Kidney (tissue), 14 donors: ENCODE data around the gene BSN. TPM values are rescaled to one million over a fixed set of nuclear protein-coding genes. Genes with fewer than 3 reads are reported as not detected.

Experiments
- DNase-seq, 5 donors: peaks; one replicate each; pipeline ENCODE4 v3.0.0-alpha.2; 2013 to 2020
- FAIRE-seq: peaks from 2 replicates; lab custom pipeline; 2012; peaks lifted over from hg19 to GRCh38; lab: Jason Lieb, UNC
- H3K27ac ChIP-seq, 2 donors: one replicate each; pipeline ENCODE4 v1.7.0; 2013; ENCODE audit warnings: low read depth in 2 of 2, low read length in 2 of 2, inconsistent platforms in 1 of 2
- H3K27me3 ChIP-seq: one replicate; pipeline ENCODE4 v1.7.1; 2013; ENCODE audit warnings: low read length, inconsistent platforms; ENCODE audit not compliant: control insufficient read depth, insufficient read depth
- H3K36me3 ChIP-seq, 3 donors: one replicate each; pipeline versions ENCODE4 v1.7.0 to v1.7.1; 2013; ENCODE audit warnings: low read length in 3 of 3, control low read depth in 1 of 3, inconsistent platforms in 1 of 3; ENCODE audit not compliant: insufficient read depth in 3 of 3, control insufficient read depth in 2 of 3
- H3K4me1 ChIP-seq, 3 donors: one replicate each; pipeline versions ENCODE4 v1.7.0 to v1.7.1; 2013; ENCODE audit warnings: low read length in 3 of 3, inconsistent platforms in 1 of 3, low read depth in 1 of 3; ENCODE audit not compliant: control insufficient read depth in 2 of 3, insufficient read depth in 2 of 3
- H3K4me3 ChIP-seq, 3 donors: one replicate each; pipeline versions ENCODE4 v1.7.0 to v1.8.1; 2013; ENCODE audit warnings: low read length in 3 of 3, control low read depth in 1 of 3, inconsistent platforms in 1 of 3
- H3K9ac ChIP-seq, 3 donors: one replicate each; pipeline versions ENCODE4 v1.7.0 to v1.7.1; 2013; ENCODE audit warnings: low read length in 3 of 3, control low read depth in 1 of 3, inconsistent platforms in 1 of 3
- H3K9me3 ChIP-seq, 3 donors: one replicate each; pipeline versions ENCODE4 v1.7.0 to v1.7.1; 2013; ENCODE audit warnings: low read length in 3 of 3, control low read depth in 1 of 3, inconsistent platforms in 1 of 3; ENCODE audit not compliant: control insufficient read depth in 2 of 3, insufficient read depth in 1 of 3
- CTCF ChIP-seq: IDR thresholded peaks from 3 replicates; pipeline ENCODE4 v1.5.1; 2012; ENCODE audit warnings: mild to moderate bottlenecking, moderate library complexity, borderline replicate concordance; ENCODE audit not compliant: insufficient read depth; ENCODE audit errors: extremely low read depth
- intact Hi-C: fragments of 100-400 bp; cut with DNase I; formaldehyde crosslinking; loops from one replicate; pipeline ENCODE4 v1.11.1; 2022
- polyA plus RNA-seq: library from polyadenylated mRNA; stranded (reverse); fragments of 350-450 nt; fragmentation: Illumina TruSeq; extraction: RNeasy Lipid Tissue Mini Kit (QIAGEN cat#74804); gene quantifications from one replicate; pipeline ENCODE4 v1.2.3, GENCODE V29; 2014; ENCODE audit warnings: low read depth, low replicate concordance; ENCODE audit not compliant: insufficient read depth
- total RNA-seq: library from RNA; stranded (reverse); fragmentation: NEBNext Ultra II Directional; extraction: Animal tissue kit (Norgen Biotek cat#: 25700); gene quantifications from one replicate; pipeline ENCODE4 v1.2.1, GENCODE V29; 2021
- donor health status: control.
- donor health status: control.
- donor health status: control.
- donor health status: control.
- donor health status: control.
- donor health status: DM: yes; HTN: yes; CAD: no.
- donor health status: Normal renal cell carcinoma (clear cell type).

The BSN gene
- total and polyA plus RNA-seq, 2 donors from 2014 or later, result 0.11 to 1.3 TPM

- no peak for TF ChIP-seq CTCF
- H3K4me1 ChIP-seq, result no peaks in the 10 kb centered on the region
- DNase-seq, result no peak
- FAIRE-seq, result no peak
- no peak overlapping the region for H3K9ac ChIP-seq
- H3K4me3 ChIP-seq, result no peak overlapping the region
- no peaks in the 10 kb centered on the region for H3K9me3 ChIP-seq
- intact Hi-C loops, result no loop called here
- H3K27ac ChIP-seq, result no peak overlapping the region
- no peaks in the 10 kb centered on the region for H3K27me3 ChIP-seq
- peaks cover 0 to 17% (median 2%) of the 10 kb centered on the region in 3 donors for H3K36me3 ChIP-seq
Measured at GRCh38 chr3:49709852-49710251, 155.6 kb downstream of the BSN start.

GRCh38 chr3:49711489-49711888, 157.2 kb downstream of the BSN start:
- DNase-seq, result peak in 2 of 5 donors; percentile 18 to 25
- Histone ChIP-seq H3K4me3 (no peak overlapping the region), H3K9me3 (no peaks in the 10 kb centered on the region), H3K27me3 (no peaks in the 10 kb centered on the region), H3K4me1 (no peaks in the 10 kb centered on the region), H3K36me3 (peaks cover 0 to 20% (median 2%) of the 10 kb centered on the region in 3 donors), H3K9ac (no peak overlapping the region), H3K27ac (no peak overlapping the region)
- no peak for TF ChIP-seq CTCF
- intact Hi-C loops, result no loop called here
- no peak for FAIRE-seq

GRCh38 chr3:49712166-49712565, 157.9 kb downstream of the BSN start:
- H3K9ac ChIP-seq, result no peak overlapping the region
- no peaks in the 10 kb centered on the region for H3K4me1 ChIP-seq
- H3K36me3 ChIP-seq, result peaks cover 0 to 14% (median 1%) of the 10 kb centered on the region in 3 donors
- TF ChIP-seq CTCF, result no peak
- DNase-seq, result peak in 1 of 5 donors; percentile 40
- no peak for FAIRE-seq
- intact Hi-C loops, result no loop called here
- H3K27me3 ChIP-seq, result no peaks in the 10 kb centered on the region
- H3K27ac ChIP-seq, result no peak overlapping the region
- no peaks in the 10 kb centered on the region for H3K9me3 ChIP-seq
- no peak overlapping the region for H3K4me3 ChIP-seq
